Measurements from ENCODE around the gene UFL1.

The UFL1 gene

DNA sequence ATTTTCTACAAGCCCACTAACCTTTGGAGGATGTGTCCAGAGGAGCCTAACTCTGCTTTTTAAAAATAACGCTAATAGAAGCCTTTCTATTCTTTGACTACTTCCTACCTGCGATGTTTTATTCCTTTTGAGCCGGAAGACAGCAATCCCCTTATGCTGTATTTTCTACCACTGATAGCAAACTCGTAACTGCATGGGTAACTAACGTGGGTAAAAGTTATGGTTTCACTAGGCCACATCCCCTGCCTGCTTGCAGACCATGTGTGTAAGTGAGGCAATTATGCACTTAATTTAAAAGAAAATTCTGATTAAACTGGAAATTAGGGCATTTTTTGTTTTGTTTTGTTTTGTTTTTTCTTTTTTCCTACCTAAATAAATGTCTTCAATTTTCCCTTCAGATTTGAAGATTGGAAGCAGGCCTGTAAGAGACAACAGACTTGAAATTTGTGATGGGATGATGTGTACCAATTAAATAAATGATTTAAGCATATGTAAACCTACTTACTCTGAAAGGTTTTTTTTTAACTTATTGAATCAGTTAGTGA, 931 bp downstream of the UFL1 start:
- Histone ChIP-seq H3K27ac (ENCODE audit: low read depth, low read length, poor library complexity, severe bottlenecking) (peak overlapping the region; percentile 76), H4K20me1 (ENCODE audit: insufficient read depth, low read length) (no peaks in the 10 kb centered on the region), H3K36me3 (ENCODE audit: insufficient read depth, low read length) (peaks cover 41% of the 10 kb centered on the region), H3K9ac (ENCODE audit: low read length) (peak overlapping the region; percentile 82), H3K4me3 (ENCODE audit: low read depth, low read length, poor library complexity, severe bottlenecking) (peak overlapping the region; percentile 80), H3K4me2 (ENCODE audit: low read length) (peak overlapping the region; percentile 80), H3K27me3 (ENCODE audit: insufficient read depth, low read length) (no peaks in the 10 kb centered on the region), H3K9me3 (ENCODE audit: low read length) (no peaks in the 10 kb centered on the region), H3K79me2 (ENCODE audit: insufficient read depth, low read length) (peaks cover 8% of the 10 kb centered on the region), H3K4me1 (ENCODE audit: insufficient read depth, low read length, severe bottlenecking) (peaks cover 31% of the 10 kb centered on the region), H3F3A (ENCODE audit: insufficient read depth, low read length) (no peaks in the 10 kb centered on the region), H3K9me2 (ENCODE audit: low read depth, low read length) (no peaks in the 10 kb centered on the region), H2AFZ (ENCODE audit: low read length) (no peak overlapping the region)
- TF ChIP-seq, protein P1, sequence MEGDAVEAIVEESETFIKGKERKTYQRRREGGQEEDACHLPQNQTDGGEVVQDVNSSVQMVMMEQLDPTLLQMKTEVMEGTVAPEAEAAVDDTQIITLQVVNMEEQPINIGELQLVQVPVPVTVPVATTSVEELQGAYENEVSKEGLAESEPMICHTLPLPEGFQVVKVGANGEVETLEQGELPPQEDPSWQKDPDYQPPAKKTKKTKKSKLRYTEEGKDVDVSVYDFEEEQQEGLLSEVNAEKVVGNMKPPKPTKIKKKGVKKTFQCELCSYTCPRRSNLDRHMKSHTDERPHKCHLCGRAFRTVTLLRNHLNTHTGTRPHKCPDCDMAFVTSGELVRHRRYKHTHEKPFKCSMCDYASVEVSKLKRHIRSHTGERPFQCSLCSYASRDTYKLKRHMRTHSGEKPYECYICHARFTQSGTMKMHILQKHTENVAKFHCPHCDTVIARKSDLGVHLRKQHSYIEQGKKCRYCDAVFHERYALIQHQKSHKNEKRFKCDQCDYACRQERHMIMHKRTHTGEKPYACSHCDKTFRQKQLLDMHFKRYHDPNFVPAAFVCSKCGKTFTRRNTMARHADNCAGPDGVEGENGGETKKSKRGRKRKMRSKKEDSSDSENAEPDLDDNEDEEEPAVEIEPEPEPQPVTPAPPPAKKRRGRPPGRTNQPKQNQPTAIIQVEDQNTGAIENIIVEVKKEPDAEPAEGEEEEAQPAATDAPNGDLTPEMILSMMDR (IDR thresholded peaks at IDR 0.05; ENCODE audit: low read length), result no peak
- no peak for TF ChIP-seq EZH2 (IDR thresholded peaks at IDR 0.05; ENCODE audit: borderline replicate concordance, low read length)

DNA sequence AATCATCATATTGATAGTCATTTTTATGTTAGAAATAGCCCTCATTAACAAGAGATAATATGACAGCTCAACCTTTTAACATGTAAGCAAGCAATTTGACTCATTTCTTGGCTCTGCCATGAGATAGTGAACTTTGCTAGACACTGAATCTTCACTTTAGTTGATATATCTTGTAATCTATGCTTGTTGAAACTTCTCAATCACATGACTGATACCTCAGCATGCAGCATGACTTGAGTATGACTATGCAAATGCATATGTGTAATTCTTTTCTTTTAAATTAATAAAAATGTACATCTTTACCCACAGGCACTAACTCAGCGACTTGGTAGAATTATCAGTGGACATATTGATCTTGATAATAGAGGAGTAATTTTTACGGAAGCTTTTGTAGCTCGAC, 6.6 kb downstream of the UFL1 start:
- Histone ChIP-seq H3K27ac (ENCODE audit: low read depth, low read length, poor library complexity, severe bottlenecking) (no peak overlapping the region), H3K9me2 (ENCODE audit: low read depth, low read length) (no peaks in the 10 kb centered on the region), H3K79me2 (ENCODE audit: insufficient read depth, low read length) (peaks cover 1% of the 10 kb centered on the region; the same call in 1 of the 2 replicates), H3K27me3 (ENCODE audit: insufficient read depth, low read length) (no peaks in the 10 kb centered on the region), H3K9ac (ENCODE audit: low read length) (no peak overlapping the region), H3K36me3 (ENCODE audit: insufficient read depth, low read length) (peaks cover 98% of the 10 kb centered on the region), H3K4me2 (ENCODE audit: low read length) (no peak overlapping the region), H3K4me3 (ENCODE audit: low read depth, low read length, poor library complexity, severe bottlenecking) (no peak overlapping the region), H3K9me3 (ENCODE audit: low read length) (no peaks in the 10 kb centered on the region; the same call in 1 of the 2 replicates), H4K20me1 (ENCODE audit: insufficient read depth, low read length) (no peaks in the 10 kb centered on the region), H3K4me1 (ENCODE audit: insufficient read depth, low read length, severe bottlenecking) (peaks cover 13% of the 10 kb centered on the region), H3F3A (ENCODE audit: insufficient read depth, low read length) (no peaks in the 10 kb centered on the region), H2AFZ (ENCODE audit: low read length) (no peak overlapping the region)
- TF ChIP-seq, protein P1 (IDR thresholded peaks at IDR 0.05; ENCODE audit: low read length), result no peak
- no peak for TF ChIP-seq EZH2 (IDR thresholded peaks at IDR 0.05; ENCODE audit: borderline replicate concordance, low read length)

DNA sequence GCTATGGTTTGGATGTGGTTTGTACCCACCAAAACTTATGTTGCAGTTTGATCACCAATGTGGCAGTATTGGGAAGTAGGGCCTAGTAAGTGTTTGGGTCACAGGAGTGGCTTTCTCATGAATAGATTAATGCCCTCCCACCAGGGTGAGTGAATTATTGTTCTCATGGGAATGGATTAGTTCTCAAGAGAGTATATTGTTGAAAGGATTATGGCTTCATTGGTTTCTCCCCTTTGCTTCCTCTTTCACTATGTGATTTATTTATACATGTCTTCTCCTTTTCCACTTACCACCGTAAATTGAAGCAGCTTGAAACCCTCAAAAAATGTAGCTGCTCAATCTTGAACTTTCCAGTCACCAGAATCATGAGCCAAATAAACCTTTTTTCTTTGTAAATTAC, 10.8 kb downstream of the UFL1 start:
- H3K9me2 ChIP-seq (ENCODE audit: low read depth, low read length), result no peaks in the 10 kb centered on the region
- no peaks in the 10 kb centered on the region; the same call in 1 of the 2 replicates for H3K9me3 ChIP-seq (ENCODE audit: low read length)
- no peak overlapping the region for H3K4me3 ChIP-seq (ENCODE audit: low read depth, low read length, poor library complexity, severe bottlenecking)
- H3K9ac ChIP-seq (ENCODE audit: low read length), result no peak overlapping the region
- H3K36me3 ChIP-seq (ENCODE audit: insufficient read depth, low read length), result peaks cover 70% of the 10 kb centered on the region
- no peaks in the 10 kb centered on the region for H3K4me1 ChIP-seq (ENCODE audit: insufficient read depth, low read length, severe bottlenecking)
- TF ChIP-seq, protein P1 (IDR thresholded peaks at IDR 0.05; ENCODE audit: low read length), result no peak
- TF ChIP-seq EZH2 (IDR thresholded peaks at IDR 0.05; ENCODE audit: borderline replicate concordance, low read length), result no peak
- no peaks in the 10 kb centered on the region for H3K27me3 ChIP-seq (ENCODE audit: insufficient read depth, low read length)
- H2AFZ ChIP-seq (ENCODE audit: low read length), result no peak overlapping the region
- no peak overlapping the region for H3K4me2 ChIP-seq (ENCODE audit: low read length)
- H3K79me2 ChIP-seq (ENCODE audit: insufficient read depth, low read length), result no peaks in the 10 kb centered on the region
- no peak overlapping the region for H3K27ac ChIP-seq (ENCODE audit: low read depth, low read length, poor library complexity, severe bottlenecking)
- no peaks in the 10 kb centered on the region for H3F3A ChIP-seq (ENCODE audit: insufficient read depth, low read length)
- H4K20me1 ChIP-seq (ENCODE audit: insufficient read depth, low read length), result no peaks in the 10 kb centered on the region

Measured in OCI-LY1 (cell line).